CD14-positive monocyte (primary cell): ENCODE data around the gene IGSF9B. TPM values are rescaled to one million over a fixed set of nuclear protein-coding genes. Genes with fewer than 3 reads are reported as not detected.

Experiments used
- DNase-seq, 3 donors: peaks; one replicate each; pipeline ENCODE4 v3.0.0-alpha.2; 2011 to 2022
- H2AFZ ChIP-seq: 2 replicates; pipeline ENCODE4 v1.6.0; 2012; ENCODE audit warnings: mild to moderate bottlenecking, low read depth, low read length, inconsistent platforms; ENCODE audit not compliant: insufficient read depth, poor library complexity, severe bottlenecking
- H3K27ac ChIP-seq, 2 donors: 1 replicate in 1 of 2; 2 replicates in 1 of 2; pipeline ENCODE4 v1.5.1; 2012 to 2013; ENCODE audit warnings: low read length in 2 of 2, control low read depth in 1 of 2, inconsistent platforms in 1 of 2, low read depth in 1 of 2, mild to moderate bottlenecking in 1 of 2
- H3K27me3 ChIP-seq, 2 donors: one replicate each; pipeline versions ENCODE4 v1.6.0 to v1.6.1; 2011 to 2013; ENCODE audit warnings: low read length in 2 of 2; ENCODE audit not compliant: control insufficient read depth in 2 of 2, insufficient read depth in 2 of 2
- H3K36me3 ChIP-seq, 2 donors: replicated peaks in 1 of 2; 1 replicate in 1 of 2; 2 replicates in 1 of 2; pipeline versions ENCODE4 v1.5.1 to v1.6.1; 2012 to 2013; ENCODE audit warnings: low read length in 2 of 2, control low read depth in 1 of 2, inconsistent platforms in 1 of 2, mild to moderate bottlenecking in 1 of 2; ENCODE audit not compliant: insufficient read depth in 2 of 2, control insufficient read depth in 1 of 2
- H3K4me1 ChIP-seq, 2 donors: 1 replicate in 1 of 2; 2 replicates in 1 of 2; pipeline versions ENCODE4 v1.5.1 to v1.6.1; 2012 to 2013; ENCODE audit warnings: low read length in 2 of 2, control low read depth in 1 of 2, inconsistent platforms in 1 of 2, mild to moderate bottlenecking in 1 of 2, moderate library complexity in 1 of 2; ENCODE audit not compliant: insufficient read depth in 2 of 2, control insufficient read depth in 1 of 2
- H3K4me2 ChIP-seq: replicated peaks from 2 replicates; pipeline ENCODE3; 2012; ENCODE audit warnings: low read length, moderate library complexity, mild to moderate bottlenecking; ENCODE audit not compliant: poor library complexity, severe bottlenecking; ENCODE audit errors: extremely low read depth
- H3K4me3 ChIP-seq, 3 experiments: fragments of 200-600 bp in 1 of 3; sonication (generic) in 1 of 3; replicated peaks in 1 of 3; 1 replicate in 2 of 3; 2 replicates in 1 of 3; pipeline ENCODE4 v1.5.1; 2011 to 2013; ENCODE audit warnings: low read length in 3 of 3, mild to moderate bottlenecking in 3 of 3, control low read depth in 2 of 3, low read depth in 2 of 3, inconsistent platforms in 1 of 3, moderate library complexity in 1 of 3
- H3K79me2 ChIP-seq: 2 replicates; pipeline ENCODE4 v1.6.0; 2012; ENCODE audit warnings: mild to moderate bottlenecking, control low read depth, inconsistent platforms, low read length, moderate library complexity; ENCODE audit not compliant: insufficient read depth
- H3K9ac ChIP-seq: 2 replicates; pipeline ENCODE4 v1.6.0; 2017; ENCODE audit warnings: low read length, mild to moderate bottlenecking; ENCODE audit not compliant: insufficient read depth, poor library complexity, severe bottlenecking
- H3K9me3 ChIP-seq, 2 donors: replicated peaks in 1 of 2; 1 replicate in 1 of 2; 2 replicates in 1 of 2; pipeline versions ENCODE4 v1.5.1 to v1.6.1; 2012 to 2013; ENCODE audit warnings: low read length in 2 of 2, control low read depth in 1 of 2; ENCODE audit not compliant: control insufficient read depth in 1 of 2, insufficient read depth in 1 of 2
- H4K20me1 ChIP-seq: 2 replicates; pipeline ENCODE4 v1.6.0; 2012; ENCODE audit warnings: mild to moderate bottlenecking, low read length, control low read depth, moderate library complexity; ENCODE audit not compliant: insufficient read depth
- H3K27ac Mint-ChIP-seq, 7 donors: one replicate each; pipeline ENCODE4 v1.8.0; 2020; ENCODE audit warnings: mild to moderate bottlenecking in 7 of 7, mixed read lengths in 7 of 7, moderate library complexity in 6 of 7, inconsistent platforms in 2 of 7
- H3K27me3 Mint-ChIP-seq, 3 donors: one replicate each; pipeline ENCODE4 v1.8.0; 2021 to 2022; ENCODE audit warnings: low read depth in 3 of 3, mild to moderate bottlenecking in 3 of 3, mixed read lengths in 3 of 3, moderate library complexity in 3 of 3, inconsistent platforms in 1 of 3
- H3K36me3 Mint-ChIP-seq, 2 donors: one replicate each; pipeline ENCODE4 v1.8.0; 2020; ENCODE audit warnings: mixed read lengths in 2 of 2, inconsistent platforms in 1 of 2, mild to moderate bottlenecking in 1 of 2
- H3K4me1 Mint-ChIP-seq: one replicate; pipeline ENCODE4 v1.8.0; 2020; ENCODE audit warnings: mild to moderate bottlenecking, mixed read lengths
- H3K4me3 Mint-ChIP-seq, 2 donors: one replicate each; pipeline ENCODE4 v1.8.0; 2020; ENCODE audit warnings: mild to moderate bottlenecking in 2 of 2, mixed read lengths in 2 of 2, moderate library complexity in 1 of 2
- H3K9me3 Mint-ChIP-seq, 7 donors: one replicate each; pipeline ENCODE4 v1.8.0; 2020 to 2022; ENCODE audit warnings: mixed read lengths in 7 of 7, mild to moderate bottlenecking in 6 of 7, moderate library complexity in 6 of 7, inconsistent platforms in 2 of 7
- CTCF ChIP-seq: fragments of 200-600 bp; IDR thresholded peaks from one replicate; pipeline ENCODE4 v1.8.0; 2022; ENCODE audit warnings: antibody characterized with exemption, mild to moderate bottlenecking
- WGBS: methylation state at CpG from one replicate; pipeline ENCODE4 v1.1.5; 2013; ENCODE audit warnings: missing lambda C conversion rate; ENCODE audit not compliant: insufficient coverage; 5-methylcytosine and 5-hydroxymethylcytosine counted together
- intact Hi-C, 2 donors: fragments of 100-400 bp; cut with micrococcal nuclease; formaldehyde crosslinking; loops; one replicate each; pipeline versions ENCODE4 v1.15.0 to v1.15.1; 2023
- polyA plus RNA-seq, 3 donors: library from polyadenylated mRNA; depleted of rRNA in 1 of 3; unstranded in 2 of 3; stranded (reverse) in 1 of 3; fragments of 300-500 nt in 2 of 3; fragments of >200 nt in 1 of 3; fragmentation: Illumina TruSeq in 2 of 3; gene quantifications; 1 replicate in 2 of 3; 2 replicates in 1 of 3; pipeline ENCODE4 v1.2.3, GENCODE V29; 2012 to 2021

The IGSF9B gene
- polyA plus RNA-seq, 3 donors: not detected

GRCh38 chr11:133942577-133942976, 14.2 kb downstream of the IGSF9B start:
- Histone ChIP-seq H3K9me3 (peaks cover 7 to 15% of the 10 kb centered on the region in 2 donors), H3K79me2 (no peaks in the 10 kb centered on the region), H3K27ac (no peak overlapping the region), H3K36me3 (no peaks in the 10 kb centered on the region), H3K4me2 (no peak overlapping the region), H4K20me1 (no peaks in the 10 kb centered on the region), H3K27me3 (peaks cover 0 to 4% of the 10 kb centered on the region in 2 donors), H3K4me1 (no peaks in the 10 kb centered on the region), H3K9ac (no peak overlapping the region), H3K4me3 (no peak overlapping the region), H2AFZ (no peak overlapping the region)
- no peaks in the 10 kb centered on the region for H3K4me1 Mint-ChIP-seq
- peaks cover 5 to 8% (median 7%) of the 10 kb centered on the region in 3 donors for H3K27me3 Mint-ChIP-seq
- TF ChIP-seq CTCF: no peak
- peaks cover 7 to 13% (median 10%) of the 10 kb centered on the region in 7 donors for H3K9me3 Mint-ChIP-seq
- no peak overlapping the region for H3K27ac Mint-ChIP-seq
- 92% methylated on average over 7 of the region's 7 CpGs for WGBS
- DNase-seq: no peak
- intact Hi-C loops: no loop called here
- H3K4me3 Mint-ChIP-seq: no peak overlapping the region
- H3K36me3 Mint-ChIP-seq: no peaks in the 10 kb centered on the region

DNA sequence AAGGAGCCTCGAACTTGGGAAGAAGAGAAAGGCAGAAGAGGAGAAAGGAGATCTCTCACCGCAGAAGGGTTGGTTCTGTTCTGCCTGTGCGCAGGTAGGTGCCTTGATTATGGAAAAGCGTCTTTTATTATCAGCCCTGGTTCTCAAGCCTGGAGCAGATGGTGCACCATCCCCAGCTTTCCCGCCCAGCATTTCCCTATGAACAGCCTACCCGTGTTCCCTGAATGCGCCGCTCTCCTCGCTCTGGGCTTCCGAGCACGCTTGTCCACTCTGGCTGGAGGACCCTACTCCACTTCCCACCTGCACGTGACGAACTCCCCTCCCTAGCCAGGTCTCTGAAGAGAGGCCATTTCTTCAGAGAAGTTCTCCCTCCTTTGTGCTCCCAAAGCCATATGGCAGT, 15.2 kb downstream of the IGSF9B start:
- no peak overlapping the region for H3K4me2 ChIP-seq
- peaks cover 7 to 15% of the 10 kb centered on the region in 2 donors for H3K9me3 ChIP-seq
- no peak overlapping the region for H3K9ac ChIP-seq
- H3K79me2 ChIP-seq: no peaks in the 10 kb centered on the region
- H3K4me3 Mint-ChIP-seq: no peak overlapping the region
- H3K27ac Mint-ChIP-seq: no peak overlapping the region
- no peaks in the 10 kb centered on the region for H3K4me1 ChIP-seq
- no peak overlapping the region for H2AFZ ChIP-seq
- 92% methylated on average over 11 of the region's 13 CpGs for WGBS
- H3K4me3 ChIP-seq: no peak overlapping the region
- peaks cover 4 to 5% (median 5%) of the 10 kb centered on the region in 3 donors for H3K27me3 Mint-ChIP-seq
- no peak overlapping the region for H3K27ac ChIP-seq
- H4K20me1 ChIP-seq: no peaks in the 10 kb centered on the region
- TF ChIP-seq CTCF: no peak
- DNase-seq: no peak
- H3K36me3 Mint-ChIP-seq: no peaks in the 10 kb centered on the region
- H3K36me3 ChIP-seq: no peaks in the 10 kb centered on the region
- no peaks in the 10 kb centered on the region for H3K4me1 Mint-ChIP-seq
- peaks cover 7 to 13% (median 10%) of the 10 kb centered on the region in 7 donors for H3K9me3 Mint-ChIP-seq
- intact Hi-C loops: no loop called here
- H3K27me3 ChIP-seq: peaks cover 0 to under 1% of the 10 kb centered on the region in 2 donors
